DND-41 (cell line): ENCODE results near the gene ZNF765.

Experiments used
- CTCF ChIP-seq: IDR thresholded peaks from 2 replicates; pipeline ENCODE4 v1.5.1; 2012; ENCODE audit warnings: borderline replicate concordance, low read length, moderate library complexity, mild to moderate bottlenecking; ENCODE audit not compliant: poor library complexity, severe bottlenecking; ENCODE audit errors: extremely low read depth
- EZH2 ChIP-seq: IDR thresholded peaks from 3 replicates; pipeline ENCODE4 v1.6.1; 2012; ENCODE audit warnings: borderline replicate concordance, low read depth, mild to moderate bottlenecking, moderate library complexity, low read length, inconsistent platforms; ENCODE audit not compliant: severe bottlenecking

- TF ChIP-seq CTCF (no peak), EZH2 (no peak)
Measured at GRCh38 chr19:53374743-53375142, 20.2 kb upstream of the ZNF765 start.
